Muscle layer of duodenum (tissue), 2 donors: ENCODE measurements around the gene TEX52.

ENCODE experiments used
- H3K27ac ChIP-seq: one replicate; pipeline ENCODE4 v1.7.0; 2013; ENCODE audit warnings: mild to moderate bottlenecking, low read length
- H3K27me3 ChIP-seq: one replicate; pipeline ENCODE4 v1.7.0; 2013; ENCODE audit warnings: low read depth, mild to moderate bottlenecking, control low read depth, low read length
- H3K36me3 ChIP-seq, 2 donors: one replicate each; pipeline ENCODE4 v1.7.0; 2013; ENCODE audit warnings: low read length in 2 of 2, control low read depth in 1 of 2, mild to moderate bottlenecking in 1 of 2; ENCODE audit not compliant: insufficient read depth in 2 of 2, control insufficient read depth in 1 of 2
- H3K4me1 ChIP-seq, 2 donors: one replicate each; pipeline ENCODE4 v1.7.0; 2013; ENCODE audit warnings: low read length in 2 of 2, mild to moderate bottlenecking in 2 of 2, control low read depth in 1 of 2, moderate library complexity in 1 of 2; ENCODE audit not compliant: insufficient read depth in 2 of 2, control insufficient read depth in 1 of 2
- H3K4me3 ChIP-seq, 2 donors: one replicate each; pipeline ENCODE4 v1.7.0; 2013; ENCODE audit warnings: low read length in 2 of 2, low read depth in 1 of 2, mild to moderate bottlenecking in 1 of 2
- H3K9me3 ChIP-seq, 2 donors: one replicate each; pipeline ENCODE4 v1.7.0; 2013; ENCODE audit warnings: low read length in 2 of 2, control low read depth in 1 of 2, mild to moderate bottlenecking in 1 of 2; ENCODE audit not compliant: control insufficient read depth in 1 of 2
- donor health status: healthy.

The TEX52 gene

DNA sequence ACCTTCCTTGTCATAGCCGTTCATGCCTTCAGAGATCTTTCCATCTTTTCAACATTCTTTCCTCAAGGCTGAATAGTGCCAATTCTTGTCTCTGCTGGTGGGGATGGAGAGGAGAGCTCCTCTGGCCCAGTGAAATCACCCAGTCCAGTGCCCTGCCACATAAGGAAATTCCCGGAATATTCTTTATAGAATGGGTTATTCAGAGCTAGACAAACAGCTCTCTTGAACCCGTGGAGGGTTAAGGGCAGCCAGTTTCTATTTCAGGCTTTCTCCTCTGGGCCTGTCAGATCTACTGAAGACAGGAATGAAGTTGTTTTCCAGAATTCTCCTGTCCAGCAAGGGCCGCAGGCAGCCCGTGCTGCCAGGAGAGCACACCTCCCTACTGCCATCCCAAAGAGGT, 13.9 kb downstream of the TEX52 start:
- H3K9me3 ChIP-seq, result no peaks in the 10 kb centered on the region
- H3K4me3 ChIP-seq, result no peak overlapping the region
- no peak overlapping the region for H3K27ac ChIP-seq
- no peaks in the 10 kb centered on the region for H3K27me3 ChIP-seq
- H3K36me3 ChIP-seq, result peaks cover 0 to 7% of the 10 kb centered on the region in 2 donors
- no peaks in the 10 kb centered on the region for H3K4me1 ChIP-seq

DNA sequence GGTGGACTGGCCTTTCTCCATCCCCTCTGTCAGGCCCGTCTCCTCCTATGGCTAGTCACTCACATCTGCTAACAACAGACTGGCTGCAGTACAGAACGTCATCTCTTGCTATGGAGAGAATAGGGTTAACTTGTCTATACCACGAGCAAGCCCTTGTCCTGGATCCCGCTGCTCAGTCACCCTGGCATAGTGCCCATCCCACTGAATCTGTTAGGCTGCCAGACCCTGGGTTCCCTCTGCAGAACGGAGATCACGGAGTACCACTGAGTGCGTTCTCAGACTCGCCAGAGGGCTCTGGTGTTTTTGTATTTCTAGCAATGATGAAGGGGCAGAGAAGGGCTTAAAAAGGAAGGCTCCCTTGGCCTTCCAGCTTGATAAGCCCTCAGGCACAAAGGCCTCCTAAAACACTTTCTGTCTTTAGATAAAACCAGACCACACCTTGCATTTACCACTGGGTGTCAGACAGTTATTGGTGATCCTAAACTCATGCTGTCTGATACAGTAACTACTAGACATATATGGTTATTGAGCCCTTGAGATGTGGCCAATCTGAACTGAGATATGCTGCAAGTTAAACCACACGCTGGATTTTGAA, 15.7 kb downstream of the TEX52 start:
- H3K36me3 ChIP-seq, result peaks cover 0 to 8% of the 10 kb centered on the region in 2 donors
- H3K27me3 ChIP-seq, result no peaks in the 10 kb centered on the region

DNA sequence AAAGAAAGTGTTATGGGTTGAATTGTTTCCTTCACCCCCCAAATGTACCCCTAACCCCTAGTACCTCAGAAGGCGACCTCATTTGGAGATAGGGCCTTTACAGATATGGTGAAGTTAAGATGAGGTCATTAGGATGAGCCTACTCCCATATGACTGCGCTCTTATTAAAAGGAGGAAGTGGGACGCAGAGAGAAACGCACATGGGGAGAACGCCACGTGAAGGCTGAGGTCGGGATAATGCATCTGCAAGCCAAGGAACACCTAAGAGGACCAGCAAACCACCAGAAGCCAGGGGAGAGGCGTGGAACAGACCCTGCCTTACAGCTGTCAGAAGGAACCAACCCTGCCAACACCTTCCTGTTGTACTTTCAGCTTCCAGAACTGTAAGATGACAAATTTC, 20.3 kb downstream of the TEX52 start:
- H3K36me3 ChIP-seq, result peaks cover under 1 to 8% of the 10 kb centered on the region in 2 donors
- H3K27me3 ChIP-seq, result no peaks in the 10 kb centered on the region
- H3K4me3 ChIP-seq, result no peak overlapping the region
- H3K4me1 ChIP-seq, result peaks cover 0 to 15% of the 10 kb centered on the region in 2 donors
- H3K27ac ChIP-seq, result no peak overlapping the region
- H3K9me3 ChIP-seq, result no peaks in the 10 kb centered on the region

More for the DNA sequence above, 15.7 kb downstream of the TEX52 start:
- Histone ChIP-seq H3K27ac (no peak overlapping the region), H3K4me3 (no peak overlapping the region), H3K9me3 (no peaks in the 10 kb centered on the region), H3K4me1 (no peaks in the 10 kb centered on the region)

DNA sequence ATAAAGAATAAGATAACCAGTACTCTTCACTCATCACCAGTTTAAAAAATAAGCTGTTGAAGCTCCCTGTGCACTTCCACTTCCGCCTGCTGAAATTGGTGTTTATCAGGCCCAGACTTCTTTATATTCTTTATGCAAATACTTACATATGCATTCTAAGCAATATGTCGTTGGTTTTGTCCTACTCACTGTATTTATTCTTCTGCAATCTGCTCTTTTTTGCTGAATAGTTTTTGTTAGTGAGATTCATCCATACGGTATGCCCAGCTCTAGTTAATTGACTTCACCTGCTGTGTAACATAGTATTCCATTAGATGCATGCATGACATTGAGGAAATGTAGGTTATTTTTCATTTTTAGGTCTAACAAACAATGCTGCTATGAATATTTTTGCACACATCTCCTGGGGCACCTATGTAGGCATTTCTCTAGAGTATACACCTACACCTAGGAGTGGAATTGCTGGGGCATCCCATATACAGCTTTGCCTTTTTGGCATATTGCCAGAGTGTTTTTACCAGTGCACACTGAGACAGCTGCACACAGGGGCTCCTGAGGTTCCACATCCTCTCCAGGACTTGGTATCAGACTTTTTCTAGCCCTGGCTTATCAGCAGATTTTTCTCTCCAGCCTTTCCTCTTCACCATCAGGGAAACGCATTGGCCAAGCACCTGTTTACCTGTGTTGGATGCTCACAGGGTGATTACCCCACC, 21.0 kb downstream of the TEX52 start:
- no peak overlapping the region for H3K27ac ChIP-seq
- H3K36me3 ChIP-seq, result peaks cover 8 to 9% of the 10 kb centered on the region in 2 donors
- no peak overlapping the region for H3K4me3 ChIP-seq
- no peaks in the 10 kb centered on the region for H3K27me3 ChIP-seq
- H3K4me1 ChIP-seq, result peaks cover 0 to 15% of the 10 kb centered on the region in 2 donors
- H3K9me3 ChIP-seq, result no peaks in the 10 kb centered on the region

DNA sequence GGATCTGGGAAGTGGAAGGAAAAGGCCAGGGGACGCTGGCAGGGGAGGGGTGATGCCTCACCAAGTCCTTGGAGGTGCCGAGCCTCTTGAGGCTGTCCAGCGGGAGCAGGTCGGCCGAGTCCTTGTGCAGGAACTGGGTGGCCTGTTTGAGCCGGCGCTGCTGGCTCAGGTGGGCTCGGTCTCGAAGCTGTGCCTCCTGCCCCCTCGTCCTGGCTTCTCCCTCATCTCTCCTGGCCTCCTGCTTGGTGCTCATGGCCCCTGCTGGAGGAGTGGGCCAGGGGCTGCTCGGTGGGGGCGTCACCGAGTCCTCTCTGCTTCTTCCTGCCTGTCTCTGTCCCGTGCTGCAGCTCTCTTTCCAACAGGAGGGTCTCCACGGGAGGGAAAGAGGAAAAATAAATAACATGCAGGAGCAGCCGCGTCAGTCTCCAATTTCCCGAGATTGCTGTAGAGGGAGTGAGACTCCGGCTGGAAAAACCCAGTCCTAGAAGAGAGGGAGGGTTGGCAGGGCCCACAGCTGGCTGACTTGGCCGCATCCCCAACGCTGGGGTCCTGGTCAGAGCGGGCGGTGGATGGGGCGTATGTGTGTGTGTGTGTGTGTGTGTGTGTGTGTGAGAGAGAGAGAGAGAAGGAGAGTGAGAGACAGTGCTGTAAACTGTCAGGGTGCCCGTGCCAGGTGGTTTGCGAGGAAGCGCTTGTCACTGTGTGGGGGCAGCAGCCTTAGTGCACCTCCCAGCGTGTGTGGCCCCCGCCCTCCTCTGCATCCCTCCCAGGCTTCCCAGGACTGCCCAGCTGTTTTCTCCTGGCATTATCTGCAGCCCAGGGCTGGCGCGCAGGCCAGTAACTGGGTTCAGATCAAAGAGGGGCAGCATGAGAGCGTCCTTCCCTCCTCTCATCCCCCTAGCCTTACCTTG, 22.0 kb downstream of the TEX52 start, which contains the start of gene NRIP2:
NRIP2 (minus strand) TSS at position 455 of the 911 bp plus-strand sequence; CDS start at position 403, 52 bp downstream.
- H3K9me3 ChIP-seq, result no peaks in the 10 kb centered on the region
- no peaks in the 10 kb centered on the region for H3K27me3 ChIP-seq
- H3K36me3 ChIP-seq, result peaks cover 15 to 17% of the 10 kb centered on the region in 2 donors
- peak within 1 kb of the TSS; percentile 30 to 49 for H3K4me3 ChIP-seq
- peaks cover 0 to 15% of the 10 kb centered on the region in 2 donors for H3K4me1 ChIP-seq
- no peak within 1 kb of the TSS for H3K27ac ChIP-seq

DNA sequence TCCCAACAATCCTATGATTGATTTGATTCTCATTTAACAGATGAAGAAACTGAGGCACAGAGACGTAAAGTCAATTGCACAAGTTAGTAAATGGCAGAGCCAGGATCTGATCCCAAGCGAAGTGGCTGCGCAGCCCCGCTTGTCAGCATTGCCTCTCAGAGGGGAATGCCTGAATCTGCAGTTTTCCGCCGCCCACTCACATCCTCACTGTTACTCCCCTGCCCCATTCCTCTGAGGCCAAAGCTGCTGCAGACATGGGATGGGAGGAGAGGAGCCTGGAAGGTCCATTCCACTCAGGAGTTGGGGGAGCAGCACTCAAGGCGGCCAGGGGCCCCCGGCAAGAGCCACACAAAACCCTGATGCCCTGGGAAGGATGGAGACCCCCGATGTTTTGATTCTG, 23.0 kb downstream of the TEX52 start:
- Histone ChIP-seq H3K9me3 (no peaks in the 10 kb centered on the region), H3K27me3 (no peaks in the 10 kb centered on the region), H3K27ac (no peak overlapping the region), H3K4me1 (peaks cover 0 to 15% of the 10 kb centered on the region in 2 donors), H3K36me3 (peaks cover 15 to 27% of the 10 kb centered on the region in 2 donors), H3K4me3 (peak overlapping the region; percentile 30 to 49)

DNA sequence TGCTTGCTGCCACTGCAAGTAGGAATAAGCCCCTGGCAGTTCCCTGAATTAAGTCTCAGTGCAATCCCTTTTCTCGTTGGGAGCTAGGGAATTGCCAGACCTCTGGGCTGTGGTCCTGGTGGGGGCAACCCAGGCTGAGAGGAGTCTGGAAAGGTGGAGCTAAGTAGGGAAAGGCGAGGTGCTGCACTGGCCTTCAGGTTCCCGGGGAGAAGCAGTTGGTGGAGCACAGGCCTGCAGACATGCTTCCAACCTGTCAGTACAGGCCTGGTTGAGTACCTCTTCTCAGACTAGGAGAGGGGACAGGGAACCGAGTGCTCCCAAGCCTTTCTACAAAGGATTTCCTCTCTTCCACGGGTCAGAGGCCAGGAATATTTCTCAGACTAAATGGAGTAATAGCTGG, 23.5 kb downstream of the TEX52 start:
- no peak overlapping the region for H3K27ac ChIP-seq
- H3K4me3 ChIP-seq, result peak overlapping the region in 1 of 2 donors; percentile 16

DNA sequence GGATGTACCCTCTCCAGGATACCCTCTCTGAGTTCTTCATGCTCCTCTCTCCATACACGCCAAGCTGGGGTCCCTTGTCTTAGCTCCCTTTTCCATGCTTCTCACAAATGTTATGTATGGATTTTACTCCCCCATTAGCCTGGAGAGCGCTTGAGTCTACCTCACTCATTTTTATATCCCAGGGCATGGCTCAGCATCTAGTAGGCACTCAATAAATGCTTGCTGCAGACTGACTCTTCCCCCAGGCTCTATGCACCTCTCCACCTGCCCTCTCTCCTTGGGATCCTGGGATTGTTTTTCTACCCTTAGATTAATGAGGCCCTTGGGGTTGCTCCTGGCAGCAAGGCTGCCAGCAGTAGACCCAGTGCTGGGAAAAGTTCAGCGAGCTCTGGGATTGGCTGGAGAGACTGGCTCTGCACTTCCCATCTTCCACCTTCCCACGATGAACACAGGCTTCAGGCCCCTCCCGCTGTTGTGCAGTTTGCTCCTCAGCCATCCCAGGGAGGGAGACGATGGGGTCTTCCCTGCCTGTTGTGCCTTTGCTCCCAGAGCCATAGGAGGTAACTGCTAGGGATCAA, 24.2 kb downstream of the TEX52 start:
- H3K27ac ChIP-seq, result no peak overlapping the region
- peaks cover 14 to 38% of the 10 kb centered on the region in 2 donors for H3K36me3 ChIP-seq
- no peaks in the 10 kb centered on the region for H3K9me3 ChIP-seq
- peaks cover 0 to 15% of the 10 kb centered on the region in 2 donors for H3K4me1 ChIP-seq
- no peak overlapping the region for H3K4me3 ChIP-seq
- no peaks in the 10 kb centered on the region for H3K27me3 ChIP-seq

More for the DNA sequence above, 23.5 kb downstream of the TEX52 start:
- no peaks in the 10 kb centered on the region for H3K27me3 ChIP-seq
- peaks cover 12 to 31% of the 10 kb centered on the region in 2 donors for H3K36me3 ChIP-seq
- peaks cover 0 to 15% of the 10 kb centered on the region in 2 donors for H3K4me1 ChIP-seq
- H3K9me3 ChIP-seq, result no peaks in the 10 kb centered on the region

DNA sequence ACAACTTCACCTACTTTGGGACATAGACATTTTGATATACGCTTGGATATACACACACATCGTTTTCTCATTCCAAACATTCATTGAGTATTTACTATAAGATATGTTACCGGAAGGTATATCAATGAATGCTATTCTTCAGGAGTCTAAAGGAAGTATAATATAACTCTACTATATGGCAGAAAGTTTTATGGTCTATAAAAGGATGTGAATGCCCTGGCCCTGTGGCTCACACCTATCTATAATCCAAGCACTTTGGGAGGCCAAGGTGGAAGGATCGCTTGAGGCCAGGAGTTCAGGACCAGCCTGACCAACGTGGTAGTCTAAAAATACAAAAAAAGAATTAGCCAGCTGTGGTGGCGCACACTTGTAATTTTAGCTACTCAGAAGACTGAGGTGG, 27.6 kb downstream of the TEX52 start:
- H3K27ac ChIP-seq, result no peak overlapping the region
- H3K36me3 ChIP-seq, result peaks cover 42 to 72% of the 10 kb centered on the region in 2 donors

DNA sequence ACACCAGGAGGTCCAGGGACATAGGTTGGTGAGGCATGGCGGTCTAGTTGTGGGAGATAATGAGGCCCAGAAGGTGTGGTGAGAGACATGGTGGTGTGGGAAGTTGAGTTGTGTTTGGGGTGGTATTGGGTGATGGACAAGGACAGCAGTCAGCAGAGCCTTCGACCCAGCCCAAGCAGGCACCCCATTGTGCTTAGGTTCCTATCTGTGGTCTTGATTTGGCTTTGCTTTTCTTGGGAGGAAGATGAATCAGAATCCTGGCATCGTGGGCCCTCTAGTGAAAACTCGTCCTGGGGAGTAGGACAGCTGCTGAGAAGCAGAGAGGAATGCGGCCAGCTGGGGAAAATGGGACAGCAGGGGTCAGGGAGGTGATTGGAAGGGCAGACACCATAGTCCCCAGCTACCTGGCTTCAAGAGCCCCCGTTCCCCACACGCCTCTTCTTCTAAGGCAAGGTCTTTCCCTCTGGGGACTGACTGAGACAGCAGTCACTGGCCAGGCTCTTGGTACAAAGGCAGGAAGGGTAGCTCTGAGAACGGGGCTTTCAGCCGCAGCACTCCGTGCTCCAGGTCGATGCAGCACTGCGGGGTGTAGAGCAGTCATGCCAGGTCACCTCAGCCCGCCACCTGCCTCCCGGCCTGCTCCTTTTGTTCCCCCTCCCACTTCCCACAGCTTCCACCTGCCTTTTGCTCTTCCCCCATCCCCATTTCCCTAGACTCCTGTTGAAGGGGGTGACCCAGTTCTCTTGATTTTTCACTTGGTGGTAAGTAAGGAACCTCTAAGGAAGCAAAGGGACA, 29.9 kb downstream of the TEX52 start:
- no peak overlapping the region for H3K4me3 ChIP-seq
- no peaks in the 10 kb centered on the region for H3K9me3 ChIP-seq
- H3K4me1 ChIP-seq, result no peaks in the 10 kb centered on the region
- H3K36me3 ChIP-seq, result peaks cover 63 to 95% of the 10 kb centered on the region in 2 donors
- H3K27me3 ChIP-seq, result no peaks in the 10 kb centered on the region
- no peak overlapping the region for H3K27ac ChIP-seq

More for the DNA sequence above, 27.6 kb downstream of the TEX52 start:
- Histone ChIP-seq H3K4me1 (peaks cover 0 to under 1% of the 10 kb centered on the region in 2 donors), H3K4me3 (no peak overlapping the region), H3K9me3 (no peaks in the 10 kb centered on the region), H3K27me3 (no peaks in the 10 kb centered on the region)
